ENCODE data around the gene SMIM26. TPM values are rescaled to one million over a fixed set of nuclear protein-coding genes. Genes with fewer than 3 reads are reported as not detected.
"Not testable (repeated sequence)": the region's sequence is repeated elsewhere in the genome, so short reads cannot be mapped to it uniquely, and the experiment has no call there.

Gene SMIM26
- total and polyA plus RNA-seq, 2 of the 8 experiments (the other 6 are each of a cell fraction or from before 2014, with no cell fraction given) = 69.8 to 95.0 TPM

DNA sequence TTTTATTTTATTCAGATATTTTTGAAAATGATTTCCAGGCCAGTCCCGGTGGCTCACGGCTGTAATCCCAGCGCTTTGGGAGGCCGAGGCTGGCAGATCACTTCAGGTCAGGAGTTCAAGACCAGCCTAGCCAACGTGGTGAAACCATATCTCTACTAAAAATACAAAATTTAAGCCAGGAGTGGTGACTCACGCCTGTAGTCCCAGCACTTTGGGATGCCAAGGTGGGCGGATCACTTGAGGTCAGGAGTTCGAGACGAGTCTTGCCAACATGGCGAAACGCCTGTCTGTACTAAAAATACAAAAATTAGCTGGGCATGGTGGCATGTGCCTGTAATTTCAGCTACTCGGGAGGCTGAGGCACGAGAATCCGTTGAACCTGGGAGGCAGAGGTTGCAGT, 40.5 kb upstream of the SMIM26 start:
- H3K27ac ChIP-seq (ENCODE audit: low read depth, low read length); H2BK12ac ChIP-seq (ENCODE audit: low read depth, low read length); H3K79me2 ChIP-seq (ENCODE audit: control insufficient read depth in 1 of 2, insufficient read depth in 2 of 2, low read length in 2 of 2); H3K23ac ChIP-seq (ENCODE audit: insufficient read length); H3K4me1 ChIP-seq (replicated peaks in 1 of 4; ENCODE audit: control insufficient read depth in 3 of 4, insufficient read depth in 4 of 4, low read length in 3 of 4); H4K5ac ChIP-seq (ENCODE audit: insufficient read length, low read depth, low read length); POLR2A ChIA-PET (ENCODE audit: partially characterized antibody); H3K18ac ChIP-seq (ENCODE audit: extremely low read depth, low read length); H4K91ac ChIP-seq (replicated peaks; ENCODE audit: insufficient read length, low read length); H3K79me1 ChIP-seq (ENCODE audit: low read depth, low read length); H3K9me3 ChIP-seq (ENCODE audit: insufficient read depth in 2 of 2, low read depth in 1 of 2, low read length in 1 of 2); H3K23me2 ChIP-seq (ENCODE audit: low read depth, low read length); H3K4ac ChIP-seq (replicated peaks; ENCODE audit: insufficient read length, low read depth, low read length); H4K20me1 ChIP-seq (replicated peaks in 1 of 2; ENCODE audit: control insufficient read depth in 1 of 2, insufficient read depth in 2 of 2, low read length in 2 of 2); H3K14ac ChIP-seq (ENCODE audit: insufficient read length); DNase-seq (ENCODE audit: low read depth in 1 of 2, low spot score in 2 of 2); H2BK15ac ChIP-seq (ENCODE audit: low read length); H2AK5ac ChIP-seq (ENCODE audit: low read depth, low read length); H4K8ac ChIP-seq (ENCODE audit: extremely low read depth, insufficient read depth, low read length); H3K56ac ChIP-seq (replicated peaks; ENCODE audit: insufficient read length, low read depth, low read length); FAIRE-seq; H2BK20ac ChIP-seq (ENCODE audit: low read length); H3K27me3 ChIP-seq (replicated peaks in 1 of 4; ENCODE audit: control insufficient read depth in 3 of 4, extremely low read depth in 1 of 4, insufficient read depth in 3 of 4, low read length in 3 of 4); H3K4me2 ChIP-seq (ENCODE audit: insufficient read depth in 1 of 2, low read depth in 2 of 2, low read length in 2 of 2); H2BK120ac ChIP-seq (replicated peaks; ENCODE audit: low read depth, low read length); H3K4me3 ChIP-seq (ENCODE audit: extremely low read depth in 1 of 4, insufficient read depth in 2 of 4, low read depth in 3 of 4, low read length in 4 of 4); H3K9ac ChIP-seq (replicated peaks in 1 of 4; ENCODE audit: extremely low read depth in 1 of 4, low read depth in 3 of 4, low read length in 3 of 4); H2AFZ ChIP-seq (ENCODE audit: low read length); H2BK5ac ChIP-seq (ENCODE audit: low read depth, low read length): not testable (repeated sequence)
- WGBS, 2 experiments (ENCODE audit: extremely low coverage in 1 of 2, insufficient coverage in 1 of 2, insufficient read length in 1 of 2, insufficient replicate concordance in 2 of 2, low coverage in 1 of 2, low lambda C conversion rate in 2 of 2, missing lambda C conversion rate in 1 of 2) = 83% methylated on average over 14 of the region's 14 CpGs; no CpG with 5 or more reads in 1 of the 2 experiments
- H3K36me3 ChIP-seq (ENCODE audit: control insufficient read depth in 2 of 4, insufficient read depth in 4 of 4, low read length in 3 of 4) = peaks cover 11 to 66% (median 58%) of the 10 kb centered on the region in 4 experiments
- CTCF ChIA-PET (ENCODE audit: partially characterized antibody) = interaction anchor here (1.3 kb wide), 1 partner anchor 20 kb away, joined by 3 read pairs; the partner anchor contains the start of gene SEC23B

Data from H1 (cell line).